Osteocyte (in vitro differentiated cells): ENCODE results near the gene EMC9. TPM values are rescaled to one million over a fixed set of nuclear protein-coding genes. Genes with fewer than 3 reads are reported as not detected.

Experiments
- DNase-seq: peaks from one replicate; pipeline ENCODE4 v3.0.0; 2021; ENCODE audit warnings: mixed read lengths; ENCODE audit not compliant: unreplicated experiment; ENCODE audit errors: extremely low spot score
- H3K27ac Mint-ChIP-seq: one replicate; pipeline ENCODE4 v1.8.0; 2021; ENCODE audit warnings: mild to moderate bottlenecking, mixed read lengths; ENCODE audit not compliant: unreplicated experiment
- H3K27me3 Mint-ChIP-seq: one replicate; pipeline ENCODE4 v1.8.0; 2021; ENCODE audit warnings: mixed read lengths; ENCODE audit not compliant: unreplicated experiment
- H3K36me3 Mint-ChIP-seq: one replicate; pipeline ENCODE4 v1.8.0; 2021; ENCODE audit warnings: mixed read lengths; ENCODE audit not compliant: unreplicated experiment
- H3K4me1 Mint-ChIP-seq: one replicate; pipeline ENCODE4 v1.8.0; 2021; ENCODE audit warnings: mixed read lengths; ENCODE audit not compliant: unreplicated experiment
- H3K4me3 Mint-ChIP-seq: one replicate; pipeline ENCODE4 v1.8.0; 2021; ENCODE audit warnings: mild to moderate bottlenecking, moderate library complexity, mixed read lengths; ENCODE audit not compliant: unreplicated experiment
- H3K9me3 Mint-ChIP-seq: one replicate; pipeline ENCODE4 v1.8.0; 2021; ENCODE audit warnings: mixed read lengths; ENCODE audit not compliant: unreplicated experiment
- CTCF ChIP-seq: fragments of 200-600 bp; sonication (generic); IDR thresholded peaks from 2 replicates; pipeline ENCODE4 v1.5.0; 2021; ENCODE audit warnings: antibody characterized with exemption, mild to moderate bottlenecking, moderate library complexity
- total RNA-seq: library from RNA; stranded (reverse); gene quantifications from 2 replicates; pipeline ENCODE4 v1.2.1, GENCODE V29; 2021

The EMC9 gene
- total RNA-seq, 1 donor from 2014 or later = 15.6 TPM

DNA sequence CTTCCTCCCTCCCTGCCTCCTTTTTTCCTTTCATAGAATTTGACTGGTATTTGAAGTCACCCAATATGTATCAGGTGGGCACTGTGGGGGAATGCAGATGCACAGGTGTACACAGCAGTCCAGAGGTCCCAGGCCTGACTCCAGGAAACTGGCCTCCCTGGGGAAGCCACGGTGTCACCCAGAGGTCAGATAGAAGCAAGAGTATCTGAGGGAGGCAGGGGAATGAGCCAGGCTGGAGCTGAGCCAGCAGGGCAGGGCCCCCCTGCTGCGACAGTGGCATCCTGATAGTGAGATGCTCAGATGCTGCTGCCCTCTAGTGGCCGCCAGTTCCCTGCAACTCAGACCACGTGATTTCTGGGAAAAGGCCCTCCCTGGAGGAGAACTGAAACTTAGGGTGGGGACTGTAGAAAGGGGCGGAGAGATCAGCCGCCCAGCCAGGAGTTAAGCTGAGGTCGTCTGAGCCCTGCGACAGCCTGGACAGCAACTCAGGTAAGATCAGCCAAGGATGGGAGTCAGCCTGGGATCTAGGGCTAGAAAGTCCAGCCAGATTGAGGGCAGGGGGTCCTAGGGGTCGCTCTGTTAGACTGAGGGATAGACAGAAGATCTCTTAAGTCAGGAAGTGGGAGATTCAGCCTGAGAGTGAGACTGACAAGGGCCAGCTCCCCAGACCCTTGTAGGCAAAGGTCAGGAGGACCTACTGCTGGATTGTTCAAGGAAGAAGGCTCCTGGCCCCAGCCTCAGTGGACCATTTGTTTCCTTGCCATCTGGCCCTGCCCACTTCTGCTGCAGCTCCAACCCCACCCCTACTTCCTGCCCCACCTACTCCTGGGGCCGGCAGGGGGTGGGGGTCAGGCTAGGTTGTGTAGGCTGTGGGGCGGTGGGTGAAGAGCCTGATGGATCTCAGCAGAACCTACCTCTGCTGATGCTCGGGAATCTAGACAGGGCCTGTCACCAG lies 19.7 kb upstream of the EMC9 start, which contains the start of gene IRF9:
Gene IRF9, plus strand, starts transcription at position 416 of the 955 bp plus-strand sequence. CDS start 880 bp downstream, outside the sequence.
- TF ChIP-seq CTCF = peak; percentile 94
- Mint-ChIP-seq H3K9me3 (no peaks in the 10 kb centered on the region), H3K36me3 (peaks cover 41% of the 10 kb centered on the region), H3K27ac (peak within 1 kb of the TSS; percentile 93), H3K27me3 (no peaks in the 10 kb centered on the region), H3K4me3 (peak within 1 kb of the TSS; percentile 96), H3K4me1 (peaks cover 25% of the 10 kb centered on the region)
- DNase-seq = peak; percentile 98

DNA sequence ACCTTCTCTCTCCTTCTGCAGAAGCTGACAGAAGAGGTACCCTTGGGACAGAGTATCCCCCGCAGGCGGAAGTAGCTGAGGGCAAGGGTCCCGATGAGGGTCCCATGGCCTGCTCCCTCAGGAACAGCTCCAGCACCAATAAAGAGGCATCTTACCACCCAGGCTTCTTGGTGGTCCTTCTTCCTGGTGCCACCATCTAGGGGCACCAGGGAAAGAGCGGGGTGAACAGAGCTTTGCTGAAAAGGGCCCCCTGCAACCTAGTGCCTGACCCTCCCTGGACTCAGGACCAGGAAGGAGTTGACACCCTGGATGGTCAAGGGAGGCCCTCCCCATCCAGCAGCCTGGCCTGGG lies 19.1 kb upstream of the EMC9 start:
- Mint-ChIP-seq H3K4me3 (peak overlapping the region; percentile 96), H3K27me3 (no peaks in the 10 kb centered on the region), H3K36me3 (peaks cover 41% of the 10 kb centered on the region), H3K4me1 (peaks cover 25% of the 10 kb centered on the region), H3K9me3 (no peaks in the 10 kb centered on the region), H3K27ac (peak overlapping the region; percentile 20)
- no peak for DNase-seq
- TF ChIP-seq CTCF = no peak

GRCh38 chr14:24159777-24160498 lies 18.5 kb upstream of the EMC9 start:
- no peak overlapping the region for H3K4me3 Mint-ChIP-seq

GRCh38 chr14:24157331-24157730 lies 15.9 kb upstream of the EMC9 start:
- TF ChIP-seq CTCF = no peak
- peaks cover 27% of the 10 kb centered on the region for H3K36me3 Mint-ChIP-seq
- no peaks in the 10 kb centered on the region for H3K27me3 Mint-ChIP-seq
- peaks cover 16% of the 10 kb centered on the region for H3K4me1 Mint-ChIP-seq
- no peak overlapping the region for H3K27ac Mint-ChIP-seq
- no peak for DNase-seq
- no peak overlapping the region for H3K4me3 Mint-ChIP-seq
- no peaks in the 10 kb centered on the region for H3K9me3 Mint-ChIP-seq

More at GRCh38 chr14:24159777-24160498, 18.5 kb upstream of the EMC9 start:
- H3K36me3 Mint-ChIP-seq = peaks cover 38% of the 10 kb centered on the region
- DNase-seq = no peak
- TF ChIP-seq CTCF = no peak
- peaks cover 25% of the 10 kb centered on the region for H3K4me1 Mint-ChIP-seq
- H3K9me3 Mint-ChIP-seq = no peaks in the 10 kb centered on the region
- peak overlapping the region; percentile 20 for H3K27ac Mint-ChIP-seq
- no peaks in the 10 kb centered on the region for H3K27me3 Mint-ChIP-seq

GRCh38 chr14:24156840-24157239 lies 15.4 kb upstream of the EMC9 start:
- Mint-ChIP-seq H3K4me1 (peaks cover 11% of the 10 kb centered on the region), H3K4me3 (no peak overlapping the region), H3K27me3 (no peaks in the 10 kb centered on the region), H3K27ac (no peak overlapping the region), H3K9me3 (no peaks in the 10 kb centered on the region), H3K36me3 (peaks cover 25% of the 10 kb centered on the region)
- no peak for TF ChIP-seq CTCF
- no peak for DNase-seq
